Mammary epithelial cell (primary cell): Measurements from ENCODE around the gene KAZALD1.

Source experiments
- EZH2 ChIP-seq: IDR thresholded peaks from 2 replicates; pipeline ENCODE4 v1.6.1; 2012; ENCODE audit warnings: low read length, inconsistent platforms, borderline replicate concordance
- TF ChIP-seq, protein P1 (sequence below), 2 donors: IDR thresholded peaks in 1 of 2; conservative IDR thresholded peaks in 1 of 2; 2 replicates each; pipeline ENCODE4 v1.5.1; 2011 to 2012; ENCODE audit warnings: inconsistent platforms in 2 of 2, low read length in 2 of 2, mild to moderate bottlenecking in 2 of 2, control low read depth in 1 of 2, low read depth in 1 of 2; ENCODE audit not compliant: insufficient read depth in 1 of 2; ENCODE audit errors: extremely low read depth in 1 of 2

DNA sequence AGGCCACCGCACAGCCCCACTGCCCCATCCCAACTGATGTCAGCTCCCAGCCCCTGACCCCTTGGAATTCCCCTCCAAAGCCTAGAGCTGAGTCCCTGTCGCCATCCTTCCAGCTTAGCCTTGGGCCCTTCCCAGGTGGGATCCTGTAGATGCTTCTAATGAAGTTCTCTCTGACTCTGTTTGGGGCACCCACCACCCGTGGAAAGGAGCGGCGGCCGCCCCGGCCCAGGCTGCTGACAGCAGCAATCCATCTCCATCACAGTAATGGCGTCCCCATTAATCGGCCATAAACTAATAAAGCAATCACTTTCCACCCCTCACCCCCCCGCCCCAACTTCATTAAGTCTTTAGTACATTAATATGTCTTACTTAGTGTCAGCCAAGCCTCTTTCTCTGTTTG lies 25.6 kb downstream of the KAZALD1 start:
- TF ChIP-seq, protein P1, sequence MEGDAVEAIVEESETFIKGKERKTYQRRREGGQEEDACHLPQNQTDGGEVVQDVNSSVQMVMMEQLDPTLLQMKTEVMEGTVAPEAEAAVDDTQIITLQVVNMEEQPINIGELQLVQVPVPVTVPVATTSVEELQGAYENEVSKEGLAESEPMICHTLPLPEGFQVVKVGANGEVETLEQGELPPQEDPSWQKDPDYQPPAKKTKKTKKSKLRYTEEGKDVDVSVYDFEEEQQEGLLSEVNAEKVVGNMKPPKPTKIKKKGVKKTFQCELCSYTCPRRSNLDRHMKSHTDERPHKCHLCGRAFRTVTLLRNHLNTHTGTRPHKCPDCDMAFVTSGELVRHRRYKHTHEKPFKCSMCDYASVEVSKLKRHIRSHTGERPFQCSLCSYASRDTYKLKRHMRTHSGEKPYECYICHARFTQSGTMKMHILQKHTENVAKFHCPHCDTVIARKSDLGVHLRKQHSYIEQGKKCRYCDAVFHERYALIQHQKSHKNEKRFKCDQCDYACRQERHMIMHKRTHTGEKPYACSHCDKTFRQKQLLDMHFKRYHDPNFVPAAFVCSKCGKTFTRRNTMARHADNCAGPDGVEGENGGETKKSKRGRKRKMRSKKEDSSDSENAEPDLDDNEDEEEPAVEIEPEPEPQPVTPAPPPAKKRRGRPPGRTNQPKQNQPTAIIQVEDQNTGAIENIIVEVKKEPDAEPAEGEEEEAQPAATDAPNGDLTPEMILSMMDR (conservative IDR thresholded peaks at IDR 0.05 in 1 of 2, IDR thresholded peaks at IDR 0.05 in 1 of 2; ENCODE audit: extremely low read depth in 1 of 2, insufficient read depth in 1 of 2, low read depth in 1 of 2, low read length in 2 of 2): no peak
- no peak for TF ChIP-seq EZH2
